Fibroblast of skin of back (primary cell): Measurements from ENCODE around the gene FOXP1.
"Not testable (repeated sequence)": the region's sequence is repeated elsewhere in the genome, so short reads cannot be mapped to it uniquely, and the experiment has no call there.

ENCODE experiments used
- DNase-seq: peaks from one replicate; pipeline ENCODE4 v3.0.0-alpha.2; 2013

The FOXP1 gene

GRCh38 chr3:71026634-71027578 lies 556.6 kb downstream of the FOXP1 start:
- peak; percentile 48 for DNase-seq

- no peak for DNase-seq
Observed at GRCh38 chr3:71025516-71025915, 558.0 kb downstream of the FOXP1 start.

GRCh38 chr3:71025010-71025409 lies 558.5 kb downstream of the FOXP1 start:
- DNase-seq: peak; percentile 61

- DNase-seq: peak; percentile 29
Observed at GRCh38 chr3:71022551-71023335, 560.8 kb downstream of the FOXP1 start.

- no peak for DNase-seq
Observed at GRCh38 chr3:71018799-71019198, 564.7 kb downstream of the FOXP1 start.

- DNase-seq: peak; percentile 33
Observed at GRCh38 chr3:71016178-71016845, 567.2 kb downstream of the FOXP1 start.

GRCh38 chr3:71014616-71015015 lies 568.9 kb downstream of the FOXP1 start:
- DNase-seq: not testable (repeated sequence)

GRCh38 chr3:71012971-71013370 lies 570.6 kb downstream of the FOXP1 start:
- DNase-seq: no peak

- no peak for DNase-seq
Observed at GRCh38 chr3:71011565-71012287, 571.8 kb downstream of the FOXP1 start.

GRCh38 chr3:71010726-71011455 lies 572.6 kb downstream of the FOXP1 start:
- no peak for DNase-seq

- DNase-seq: no peak
Observed at GRCh38 chr3:71008350-71008935, 575.1 kb downstream of the FOXP1 start.

- DNase-seq: no peak
Observed at GRCh38 chr3:71006810-71007785, 576.4 kb downstream of the FOXP1 start.

GRCh38 chr3:71005702-71006321 lies 577.7 kb downstream of the FOXP1 start:
- DNase-seq: no peak

- DNase-seq: no peak
Observed at GRCh38 chr3:71003511-71003910, 580.0 kb downstream of the FOXP1 start.

- DNase-seq: no peak
Observed at GRCh38 chr3:71002298-71002697, 581.2 kb downstream of the FOXP1 start.

- DNase-seq: peak; percentile 37
Observed at GRCh38 chr3:71001303-71001830, 582.2 kb downstream of the FOXP1 start.

GRCh38 chr3:71000483-71000882 lies 583.0 kb downstream of the FOXP1 start:
- DNase-seq: no peak

- DNase-seq: peak; percentile 82
Observed at GRCh38 chr3:70999730-71000129, 583.8 kb downstream of the FOXP1 start.

- no peak for DNase-seq
Observed at GRCh38 chr3:70996082-70996481, 587.4 kb downstream of the FOXP1 start.
